Naive thymus-derived CD8-positive, alpha-beta T cell (primary cell): ENCODE data around the gene DNMT3L. TPM values are rescaled to one million over a fixed set of nuclear protein-coding genes. Genes with fewer than 3 reads are reported as not detected.

Experiments
- ATAC-seq, 2 donors: fragments of 150-1000 bp; cut with Tn5 transposase in 1 of 2; sonication (Bioruptor Pico), chemical (Tn5 transposase) in 1 of 2; 1 replicate in 1 of 2; 2 replicates in 1 of 2; pipeline ENCODE4 v1.10.0; 2021; ENCODE audit warnings: mild to moderate bottlenecking in 2 of 2, moderate library complexity in 2 of 2
- POLR2A ChIA-PET: fragments of 350-600 bp; sonication (Branson Sonifier 250); formaldehyde crosslinking; loops from one replicate; lab custom pipeline; 2021; ENCODE audit warnings: antibody characterized with exemption; lab: Charles Lee
- DNase-seq, 10 donors: peaks; one replicate each; pipeline versions ENCODE4 v3.0.0 to v3.0.0-alpha.2; 2020 to 2022
- H3K27ac Mint-ChIP-seq, 10 donors: one replicate each; pipeline ENCODE4 v1.8.0; 2020 to 2022; ENCODE audit warnings: mild to moderate bottlenecking in 10 of 10, mixed read lengths in 10 of 10, moderate library complexity in 4 of 10, inconsistent platforms in 1 of 10
- H3K27me3 Mint-ChIP-seq, 5 donors: one replicate each; pipeline ENCODE4 v1.8.0; 2021 to 2022; ENCODE audit warnings: mixed read lengths in 5 of 5
- H3K36me3 Mint-ChIP-seq, 3 donors: one replicate each; pipeline ENCODE4 v1.8.0; 2020 to 2022; ENCODE audit warnings: mixed read lengths in 3 of 3, mild to moderate bottlenecking in 2 of 3, inconsistent platforms in 1 of 3
- H3K4me1 Mint-ChIP-seq, 4 donors: one replicate each; pipeline ENCODE4 v1.8.0; 2021 to 2022; ENCODE audit warnings: mixed read lengths in 4 of 4
- H3K4me3 Mint-ChIP-seq, 10 donors: one replicate each; pipeline ENCODE4 v1.8.0; 2020 to 2022; ENCODE audit warnings: mild to moderate bottlenecking in 10 of 10, mixed read lengths in 10 of 10, moderate library complexity in 6 of 10, inconsistent platforms in 1 of 10
- H3K9me3 Mint-ChIP-seq, 9 donors: one replicate each; pipeline ENCODE4 v1.8.0; 2020 to 2022; ENCODE audit warnings: mixed read lengths in 9 of 9, mild to moderate bottlenecking in 3 of 9, inconsistent platforms in 1 of 9, moderate library complexity in 1 of 9
- polyA plus RNA-seq, 3 donors: library from polyadenylated mRNA; unstranded; fragments of 300-500 nt; fragmentation: Illumina TruSeq; gene quantifications; one replicate each; pipeline ENCODE4 v1.2.3, GENCODE V29; 2021
- total RNA-seq, 8 experiments: library from RNA in 2 of 8; stranded (reverse) in 2 of 8; gene quantifications; one replicate each; pipeline ENCODE4 v1.2.3 and lab custom pipeline; 2021 to 2026

DNMT3L gene
- total and polyA plus RNA-seq, 5 experiments from 2014 or later: not detected

- no peaks in the 10 kb centered on the region for H3K27me3 Mint-ChIP-seq
- POLR2A ChIA-PET: interaction anchor here (0.7 kb wide), 1 partner anchor 16 kb away, joined by 5 read pairs; no protein-coding TSS in a partner anchor
- no peaks in the 10 kb centered on the region for H3K4me1 Mint-ChIP-seq
- no peaks in the 10 kb centered on the region for H3K9me3 Mint-ChIP-seq
- H3K4me3 Mint-ChIP-seq: no peak overlapping the region
- peak in 4 of 10 donors; percentile 12 to 24 (median 18) for DNase-seq
- no peak for ATAC-seq
- no peak overlapping the region for H3K27ac Mint-ChIP-seq
- no peaks in the 10 kb centered on the region for H3K36me3 Mint-ChIP-seq
These were observed 6.0 kb upstream of the DNMT3L start for GRCh38 chr21:44267655-44268142.

DNA sequence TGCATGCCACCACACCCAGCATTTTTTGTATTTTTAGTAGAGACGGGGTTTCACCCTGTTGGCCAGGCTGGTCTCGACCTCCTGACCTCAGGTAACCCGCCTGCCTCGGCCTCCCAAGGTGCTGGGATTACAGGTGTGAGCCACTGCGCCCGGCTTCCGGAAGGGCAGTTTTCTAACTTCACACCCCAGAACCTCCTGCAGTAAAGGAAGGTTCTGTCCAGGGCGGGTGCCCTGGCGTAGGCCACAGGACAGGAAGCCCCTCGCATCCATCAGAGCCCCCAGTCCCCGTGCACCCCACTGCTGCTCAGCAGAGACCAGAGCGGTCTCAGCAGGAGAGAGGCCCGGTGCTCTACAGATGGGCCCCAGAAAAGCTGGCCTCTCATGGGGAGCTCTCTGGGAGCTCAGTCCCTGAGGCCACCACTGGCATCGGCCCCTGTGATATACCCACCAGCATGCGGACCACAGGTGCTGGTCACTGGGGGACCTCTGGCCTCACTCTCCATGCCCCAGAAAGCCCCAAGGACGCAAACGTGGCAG, 4.1 kb upstream of the DNMT3L start:
- DNase-seq (no peak), ATAC-seq (no peak)
- POLR2A ChIA-PET: no interaction called here
- H3K4me1 Mint-ChIP-seq: no peaks in the 10 kb centered on the region
- H3K27me3 Mint-ChIP-seq: no peaks in the 10 kb centered on the region
- H3K9me3 Mint-ChIP-seq: no peaks in the 10 kb centered on the region
- no peaks in the 10 kb centered on the region for H3K36me3 Mint-ChIP-seq
- H3K27ac Mint-ChIP-seq: no peak overlapping the region
- H3K4me3 Mint-ChIP-seq: no peak overlapping the region

- Mint-ChIP-seq H3K27ac (no peak overlapping the region), H3K4me1 (peaks cover 0 to 1% (median 0%) of the 10 kb centered on the region in 4 donors), H3K36me3 (no peaks in the 10 kb centered on the region), H3K9me3 (no peaks in the 10 kb centered on the region), H3K27me3 (no peaks in the 10 kb centered on the region), H3K4me3 (no peak overlapping the region)
- DNase-seq (no peak), ATAC-seq (no peak)
- POLR2A ChIA-PET: no interaction called here
These were observed 2.1 kb upstream of the DNMT3L start for GRCh38 chr21:44263768-44264167.

GRCh38 chr21:44263221-44263760, 1.6 kb upstream of the DNMT3L start:
- Mint-ChIP-seq H3K36me3 (no peaks in the 10 kb centered on the region), H3K4me1 (peaks cover 0 to 1% (median 0%) of the 10 kb centered on the region in 4 donors), H3K9me3 (peaks cover 0 to 1% (median 0%) of the 10 kb centered on the region in 9 donors), H3K27me3 (no peaks in the 10 kb centered on the region), H3K27ac (no peak overlapping the region), H3K4me3 (no peak overlapping the region)
- DNase-seq: no peak
- POLR2A ChIA-PET: no interaction called here
- no peak for ATAC-seq

DNA sequence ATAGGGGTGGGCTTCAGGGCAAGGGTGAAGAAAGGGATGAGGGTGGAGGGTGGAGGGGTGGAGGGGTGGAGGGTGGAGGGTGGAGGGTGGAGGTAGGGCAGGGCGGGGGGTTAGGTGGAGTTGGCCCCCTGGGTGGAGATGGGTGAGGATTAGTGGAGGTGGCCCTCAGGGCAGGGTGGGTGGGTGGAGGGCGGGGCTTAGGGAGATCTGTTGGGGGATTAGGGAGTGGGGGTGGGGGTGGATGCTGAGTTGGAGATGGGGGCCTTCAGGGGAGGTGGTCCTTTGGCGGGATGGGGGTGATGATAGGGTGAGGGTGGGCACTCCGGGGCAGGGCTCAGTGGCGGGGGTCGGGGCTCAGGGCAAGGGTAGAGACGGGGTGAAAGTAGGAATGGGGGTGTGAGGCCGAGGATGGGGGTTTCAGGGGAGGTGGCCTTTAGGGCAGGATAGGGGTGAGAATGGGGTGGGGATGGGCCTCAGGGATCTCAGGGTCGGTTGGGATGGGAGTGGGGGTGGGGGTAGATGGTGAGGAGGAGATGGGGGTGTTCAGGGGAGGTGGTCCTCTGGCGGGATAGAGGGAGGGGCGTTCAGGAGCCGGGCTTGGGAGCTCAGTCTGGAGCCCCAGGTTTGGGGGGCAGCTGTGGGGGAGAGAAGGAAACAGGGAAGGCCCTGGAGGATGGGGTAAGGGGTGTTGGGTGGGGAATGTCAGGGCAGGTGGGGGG, 800 bp upstream of the DNMT3L start:
- H3K36me3 Mint-ChIP-seq: no peaks in the 10 kb centered on the region
- H3K4me3 Mint-ChIP-seq: no peak overlapping the region
- H3K27me3 Mint-ChIP-seq: no peaks in the 10 kb centered on the region
- peaks cover 0 to 1% (median 0%) of the 10 kb centered on the region in 9 donors for H3K9me3 Mint-ChIP-seq
- peaks cover 0 to 1% (median 0%) of the 10 kb centered on the region in 4 donors for H3K4me1 Mint-ChIP-seq
- H3K27ac Mint-ChIP-seq: no peak overlapping the region
- DNase-seq (no peak), ATAC-seq (no peak)
- POLR2A ChIA-PET: no interaction called here

DNA sequence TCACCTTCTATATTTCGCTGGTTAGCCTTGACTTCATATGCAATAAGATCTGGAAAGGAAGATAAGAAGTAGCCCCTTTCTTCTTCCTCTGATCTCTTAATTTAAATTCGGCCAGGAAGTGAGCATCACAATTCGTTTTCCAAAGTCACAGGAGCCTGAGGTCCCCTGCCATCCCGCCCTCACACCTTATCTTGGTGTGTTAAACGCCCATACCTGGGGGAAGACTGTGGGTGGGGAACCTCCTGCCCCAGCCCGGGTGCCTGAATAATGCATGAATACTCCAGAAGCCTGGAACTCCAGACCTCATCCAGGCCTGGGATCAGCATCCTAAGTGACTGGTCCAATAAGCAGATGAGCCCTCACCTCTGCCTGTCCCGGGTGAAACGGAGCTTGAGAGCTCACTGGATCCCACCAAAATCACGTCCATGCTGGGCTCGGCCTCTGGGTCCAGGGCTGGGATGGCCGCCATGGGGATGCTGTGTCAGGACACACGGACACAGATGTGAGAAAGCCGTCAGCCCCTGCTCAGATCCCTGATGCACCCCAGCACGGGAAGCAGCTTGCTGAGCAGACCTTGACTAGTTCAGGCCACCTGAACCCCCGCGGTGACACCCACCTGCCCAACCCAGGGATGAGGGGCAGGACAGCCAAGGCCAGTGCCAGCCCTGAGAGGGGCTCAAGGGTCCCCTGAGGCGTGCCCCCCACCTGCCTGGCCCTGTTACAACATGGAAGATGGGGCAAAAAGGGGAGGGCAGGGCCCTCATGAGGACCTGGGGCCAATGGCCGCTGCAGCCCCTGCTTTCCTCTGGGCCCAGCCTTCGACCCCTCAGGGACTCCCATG, 686 bp downstream of the DNMT3L start:
- no peak for DNase-seq

DNA sequence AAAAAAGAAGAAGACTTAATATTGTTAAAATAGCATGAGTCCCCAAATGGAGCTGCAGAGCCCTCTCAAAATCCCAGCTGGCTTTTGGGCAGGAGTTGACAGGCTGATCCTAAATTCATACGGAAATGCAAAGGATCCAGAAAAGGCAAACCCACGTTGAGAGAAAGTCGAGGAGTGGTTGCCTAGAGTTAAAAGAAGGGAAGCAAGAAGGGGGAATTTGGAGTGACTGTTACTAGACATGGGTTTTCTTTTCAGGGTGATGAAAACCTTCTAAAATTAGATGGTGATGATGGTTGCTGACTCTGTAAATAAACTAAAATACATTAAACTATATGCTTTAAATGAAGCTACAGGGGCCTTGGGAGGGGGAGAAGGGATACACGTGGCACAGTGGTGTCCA, 1.6 kb downstream of the DNMT3L start:
- POLR2A ChIA-PET: no interaction called here
- H3K9me3 Mint-ChIP-seq: peaks cover 0 to 1% (median 0%) of the 10 kb centered on the region in 9 donors
- no peaks in the 10 kb centered on the region for H3K36me3 Mint-ChIP-seq
- peaks cover 0 to 1% (median 0%) of the 10 kb centered on the region in 4 donors for H3K4me1 Mint-ChIP-seq
- ATAC-seq (no peak), DNase-seq (no peak)
- H3K27ac Mint-ChIP-seq: no peak overlapping the region
- H3K27me3 Mint-ChIP-seq: peaks cover 0 to 2% (median 0%) of the 10 kb centered on the region in 5 donors
- H3K4me3 Mint-ChIP-seq: no peak overlapping the region

More for the DNA sequence above, 686 bp downstream of the DNMT3L start:
- H3K4me3 Mint-ChIP-seq: no peak overlapping the region
- H3K36me3 Mint-ChIP-seq: no peaks in the 10 kb centered on the region
- H3K4me1 Mint-ChIP-seq: peaks cover 0 to 1% (median 0%) of the 10 kb centered on the region in 4 donors
- H3K27ac Mint-ChIP-seq: peak overlapping the region in 1 of 10 donors; percentile 43
- no peaks in the 10 kb centered on the region for H3K27me3 Mint-ChIP-seq
- H3K9me3 Mint-ChIP-seq: peaks cover 0 to 1% (median 0%) of the 10 kb centered on the region in 9 donors
- ATAC-seq: no peak
- POLR2A ChIA-PET: no interaction called here

- Mint-ChIP-seq H3K9me3 (peaks cover 0 to 1% (median 0%) of the 10 kb centered on the region in 9 donors), H3K36me3 (no peaks in the 10 kb centered on the region), H3K27ac (peak overlapping the region in 3 of 10 donors; percentile 47 to 71 (median 56)), H3K4me1 (peaks cover 0 to 1% (median 0%) of the 10 kb centered on the region in 4 donors), H3K4me3 (no peak overlapping the region), H3K27me3 (peaks cover 0 to 3% (median 0%) of the 10 kb centered on the region in 5 donors)
- DNase-seq (no peak), ATAC-seq (no peak)
- POLR2A ChIA-PET: no interaction called here
These were observed 2.5 kb downstream of the DNMT3L start for GRCh38 chr21:44259082-44259705.

DNA sequence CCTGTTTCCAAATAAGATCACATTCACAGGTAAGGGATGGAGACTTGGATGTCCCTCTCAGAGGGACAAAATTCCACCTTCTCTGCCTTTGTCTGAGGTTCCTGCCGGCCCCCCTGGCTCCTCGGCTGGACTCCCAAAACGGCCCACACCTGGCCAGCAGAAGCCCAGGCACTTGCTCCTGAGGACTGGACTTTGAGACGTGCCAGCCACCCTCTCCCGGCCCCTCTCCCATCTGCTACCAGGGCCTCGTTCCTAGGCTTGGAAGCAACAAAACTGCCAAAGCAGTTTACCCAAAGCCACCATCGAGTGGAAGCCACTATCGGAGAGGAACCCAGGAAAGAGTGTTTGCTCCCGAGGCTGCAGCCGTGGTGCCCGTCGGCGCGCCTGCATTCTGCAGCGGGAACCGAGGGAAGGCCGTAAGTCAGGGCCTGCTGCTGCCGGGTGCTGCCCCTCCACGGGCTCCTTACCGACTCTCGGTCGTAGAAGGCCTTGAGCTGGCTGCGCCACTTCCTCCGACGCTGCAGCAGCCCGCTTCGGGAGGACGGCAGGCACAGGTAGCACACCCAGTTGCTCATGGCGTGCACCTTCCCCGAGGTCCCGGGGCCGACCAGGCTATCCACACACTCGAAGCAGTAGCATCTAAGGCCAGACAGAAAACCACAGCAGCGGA, 3.5 kb downstream of the DNMT3L start:
- no peak overlapping the region for H3K4me3 Mint-ChIP-seq
- H3K4me1 Mint-ChIP-seq: peaks cover 0 to 1% (median 0%) of the 10 kb centered on the region in 4 donors
- H3K27ac Mint-ChIP-seq: no peak overlapping the region
- H3K27me3 Mint-ChIP-seq: peaks cover 0 to 3% (median 0%) of the 10 kb centered on the region in 5 donors
- ATAC-seq (no peak), DNase-seq (no peak)
- H3K36me3 Mint-ChIP-seq: no peaks in the 10 kb centered on the region
- H3K9me3 Mint-ChIP-seq: peaks cover 0 to 1% (median 0%) of the 10 kb centered on the region in 9 donors
- POLR2A ChIA-PET: no interaction called here

DNA sequence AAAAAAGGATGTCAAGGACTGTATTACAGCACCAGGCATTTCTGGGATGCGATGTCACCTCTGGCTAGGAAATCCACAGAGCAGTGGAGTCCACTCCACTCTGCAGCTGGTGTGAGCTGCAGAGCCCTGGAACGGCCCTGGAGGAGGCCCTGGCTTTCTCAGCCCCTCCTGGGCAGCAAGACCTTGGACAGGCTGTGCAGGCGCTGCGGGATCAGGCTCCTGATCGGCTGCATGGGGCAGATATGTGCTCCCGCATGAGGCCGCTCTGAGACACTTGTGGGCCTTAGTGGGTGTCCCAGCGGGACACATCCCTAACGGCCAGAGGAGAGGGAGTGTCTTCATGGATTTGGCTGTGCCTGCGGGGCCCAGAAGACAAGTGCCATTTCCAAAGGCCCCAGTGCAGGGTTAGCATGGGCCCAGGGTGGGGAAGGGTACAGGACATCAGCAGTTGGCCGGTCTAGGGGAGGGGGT, 6.2 kb downstream of the DNMT3L start:
- Mint-ChIP-seq H3K27me3 (peaks cover 0 to 3% (median 0%) of the 10 kb centered on the region in 5 donors), H3K4me1 (peaks cover 0 to 1% (median 0%) of the 10 kb centered on the region in 4 donors), H3K9me3 (peaks cover 0 to 1% (median 0%) of the 10 kb centered on the region in 9 donors), H3K36me3 (no peaks in the 10 kb centered on the region), H3K27ac (no peak overlapping the region), H3K4me3 (no peak overlapping the region)
- no peak for DNase-seq
- POLR2A ChIA-PET: no interaction called here
- no peak for ATAC-seq

DNA sequence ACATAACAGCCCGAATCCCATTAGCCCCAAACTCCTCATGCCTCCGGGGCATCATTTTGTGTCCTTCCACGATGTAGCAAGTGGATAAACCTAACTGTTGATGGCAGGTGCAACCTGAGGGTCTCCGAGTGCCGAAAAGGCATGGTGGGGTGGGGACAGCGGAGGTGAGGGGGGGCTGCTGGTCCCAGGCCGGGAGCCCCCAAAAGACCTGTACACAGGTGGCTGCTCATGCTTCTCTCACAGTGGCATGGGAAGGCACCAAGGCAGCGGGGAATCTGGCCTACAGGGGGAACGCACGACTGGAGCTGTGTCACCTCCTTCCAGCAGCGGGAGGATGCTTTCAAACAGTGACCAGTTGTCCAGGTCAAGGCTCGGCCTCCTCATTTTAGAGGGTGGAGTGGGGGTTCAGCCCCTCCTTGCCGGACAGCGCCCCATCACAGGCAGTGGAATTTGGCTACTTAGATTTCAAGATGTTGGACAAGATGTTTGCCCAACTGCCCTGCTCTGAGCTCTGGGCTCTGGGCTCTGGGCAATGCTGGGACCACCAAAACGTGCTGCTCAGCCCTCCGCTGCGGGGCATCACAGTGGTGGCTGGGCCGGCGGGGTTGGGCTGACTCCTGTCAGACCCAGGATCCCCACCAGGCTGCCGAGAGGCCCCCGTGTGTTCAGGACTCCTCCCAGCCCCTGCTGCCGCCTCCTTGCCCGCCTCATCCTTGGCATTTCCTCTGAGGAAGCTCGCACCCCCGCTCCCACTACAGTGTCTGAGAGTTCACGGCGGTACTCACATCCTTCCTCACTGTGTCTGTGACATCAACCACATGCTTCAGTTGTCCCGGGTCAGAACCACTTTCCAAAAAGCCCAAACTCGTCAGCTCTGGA, 7.6 kb downstream of the DNMT3L start:
- H3K27ac Mint-ChIP-seq: peak overlapping the region in 1 of 10 donors; percentile 69
- ATAC-seq (no peak), DNase-seq (no peak)
- H3K4me3 Mint-ChIP-seq: no peak overlapping the region
- H3K9me3 Mint-ChIP-seq: peaks cover 0 to 1% (median 0%) of the 10 kb centered on the region in 9 donors
- no peaks in the 10 kb centered on the region for H3K36me3 Mint-ChIP-seq
- POLR2A ChIA-PET: no interaction called here
- H3K4me1 Mint-ChIP-seq: no peaks in the 10 kb centered on the region
- peaks cover 0 to 3% (median 0%) of the 10 kb centered on the region in 5 donors for H3K27me3 Mint-ChIP-seq
